A549 (cell line): ENCODE results near the gene PTPRA. TPM values are rescaled to one million over a fixed set of nuclear protein-coding genes. Genes with fewer than 3 reads are reported as not detected.

Experiments used
- ATAC-seq, 2 experiments: fragments of 200-7000 bp in 1 of 2; fragments of >200 bp in 1 of 2; cut with Nextera tagmentation in 1 of 2; cut with Tn5 transposase in 1 of 2; 3 replicates each; pipeline versions ENCODE4 v1.8.0 to v1.9.1; 2018 to 2020; ENCODE audit warnings: mild to moderate bottlenecking in 1 of 2, moderate library complexity in 1 of 2
- CTCF ChIA-PET: fragments of 300-600 bp; sonication (Branson Sonifier 250); formaldehyde crosslinking; extraction: SDS; loops from one replicate; lab custom pipeline; 2021; ENCODE audit warnings: antibody characterized with exemption, inconsistent platforms; lab: Yijun Ruan, JAX
- POLR2A ChIA-PET: fragments of 350-600 bp; formaldehyde crosslinking; extraction: SDS; loops from one replicate; lab custom pipeline; 2021; ENCODE audit warnings: antibody characterized with exemption, inconsistent platforms; lab: Yijun Ruan, JAX
- DNase-seq, 2 experiments: peaks; one replicate each; pipeline versions ENCODE4 v3.0.0 to v3.0.0-alpha.2; 2011 to 2016; ENCODE audit warnings: low read depth in 1 of 2, low spot score in 1 of 2
- FAIRE-seq: peaks from 2 replicates; lab custom pipeline; 2011; peaks lifted over from hg19 to GRCh38; lab: Jason Lieb, UNC
- H3K27ac ChIP-seq, 2 experiments: fragments of >200 bp; sonication (Bioruptor Twin); formaldehyde crosslinking; 3 replicates each; pipeline ENCODE4 v1.5.1; 2016 to 2017
- H3K4me1 ChIP-seq: fragments of >200 bp; sonication (Bioruptor Twin); formaldehyde crosslinking; 3 replicates; pipeline ENCODE4 v1.6.1; 2016
- H3K4me2 ChIP-seq: fragments of >200 bp; sonication (Bioruptor Twin); formaldehyde crosslinking; 3 replicates; pipeline ENCODE4 v1.6.1; 2016
- H3K4me3 ChIP-seq: fragments of >200 bp; sonication (Bioruptor Twin); formaldehyde crosslinking; 3 replicates; pipeline ENCODE4 v1.5.1; 2016
- H3K9me3 ChIP-seq: fragments of >200 bp; sonication (Bioruptor Twin); formaldehyde crosslinking; 3 replicates; pipeline ENCODE4 v1.6.1; 2016
- ATOH8 ChIP-seq: fragments of 250-450 bp; sonication (Bioruptor Pico); IDR thresholded peaks from 2 replicates; pipeline ENCODE4 v1.5.0; 2020; ENCODE audit warnings: low read depth, mild to moderate bottlenecking, moderate library complexity
- BCL3 ChIP-seq: fragments of >200 bp; sonication (Bioruptor Twin); formaldehyde crosslinking; IDR thresholded peaks from 3 replicates; pipeline ENCODE4 v1.6.1; 2016
- BHLHE40 ChIP-seq: IDR thresholded peaks from 2 replicates; pipeline ENCODE4 v1.6.1; 2012; ENCODE audit warnings: low read depth, low read length, inconsistent platforms
- CBX2 ChIP-seq: fragments of 200-600 bp; sonication (generic); IDR thresholded peaks from 2 replicates; pipeline ENCODE4 v1.6.1; 2016; ENCODE audit warnings: low read depth, mild to moderate bottlenecking, borderline replicate concordance
- CBX8 ChIP-seq: fragments of 200-600 bp; sonication (generic); IDR thresholded peaks from 2 replicates; pipeline ENCODE4 v1.6.1; 2016
- CHD2 ChIP-seq: fragments of 150-350 bp; IDR thresholded peaks from 2 replicates; pipeline ENCODE4 v1.6.1; 2014; ENCODE audit warnings: low read length; ENCODE audit not compliant: partially characterized antibody
- E2F6 ChIP-seq: IDR thresholded peaks from 2 replicates; pipeline ENCODE4 v1.6.1; 2012; ENCODE audit warnings: low read depth, borderline replicate concordance
- EHF ChIP-seq: fragments of 250-450 bp; sonication (Bioruptor Pico); IDR thresholded peaks from 2 replicates; pipeline ENCODE4 v1.5.0; 2020; ENCODE audit warnings: mild to moderate bottlenecking
- EHMT2 ChIP-seq: fragments of 200-600 bp; sonication (generic); IDR thresholded peaks from 2 replicates; pipeline ENCODE4 v1.6.1; 2016; ENCODE audit warnings: antibody characterized with exemption, low read depth, mild to moderate bottlenecking, moderate library complexity
- EP300 ChIP-seq, 2 experiments: fragments of >200 bp; sonication (Bioruptor Twin); formaldehyde crosslinking; IDR thresholded peaks; 2 replicates in 1 of 2; 3 replicates in 1 of 2; pipeline ENCODE4 v1.6.1; 2016 to 2017
- ESRRA ChIP-seq: fragments of 150-350 bp; IDR thresholded peaks from 2 replicates; pipeline ENCODE4 v1.6.1; 2014; ENCODE audit warnings: mild to moderate bottlenecking, low read length, borderline replicate concordance
- FOSB ChIP-seq: fragments of 250-450 bp; sonication (Bioruptor Pico); IDR thresholded peaks from 2 replicates; pipeline ENCODE4 v1.5.0; 2020; ENCODE audit warnings: mild to moderate bottlenecking, moderate library complexity
- HDAC2 ChIP-seq: fragments of 200-600 bp; sonication (generic); IDR thresholded peaks from 2 replicates; pipeline ENCODE4 v1.6.1; 2016
- HES2 ChIP-seq: fragments of >200 bp; sonication (Bioruptor Twin); formaldehyde crosslinking; IDR thresholded peaks from 2 replicates; pipeline ENCODE4 v1.6.1; 2016
- JUNB ChIP-seq: fragments of >200 bp; sonication (Bioruptor Twin); formaldehyde crosslinking; IDR thresholded peaks from 2 replicates; pipeline ENCODE4 v1.6.1; 2016
- KDM5A ChIP-seq: fragments of 200-600 bp; sonication (generic); IDR thresholded peaks from 2 replicates; pipeline ENCODE4 v1.6.1; 2016; ENCODE audit warnings: antibody characterized with exemption, mild to moderate bottlenecking
- MAFK ChIP-seq: fragments of 450-650 bp; IDR thresholded peaks from 2 replicates; pipeline ENCODE4 v1.6.1; 2014; ENCODE audit not compliant: partially characterized antibody
- MAX ChIP-seq: IDR thresholded peaks from 2 replicates; pipeline ENCODE4 v1.6.1; 2012
- MYC ChIP-seq: IDR thresholded peaks from 2 replicates; pipeline ENCODE4 v1.6.1; 2012; ENCODE audit warnings: mild to moderate bottlenecking, inconsistent platforms, low read length, improper control_type of control experiment, borderline replicate concordance
- NR3C1 ChIP-seq: fragments of >200 bp; sonication (Bioruptor Twin); formaldehyde crosslinking; IDR thresholded peaks from 3 replicates; pipeline ENCODE4 v1.6.1; 2017
- PHF8 ChIP-seq: fragments of 200-600 bp; sonication (generic); IDR thresholded peaks from 2 replicates; pipeline ENCODE4 v1.6.1; 2016; ENCODE audit warnings: low read depth, mild to moderate bottlenecking, antibody characterized with exemption, moderate library complexity, borderline replicate concordance
- POLR2A ChIP-seq: IDR thresholded peaks from 2 replicates; pipeline ENCODE4 v1.6.1; 2012; ENCODE audit warnings: mild to moderate bottlenecking, low read length
- RARB ChIP-seq: fragments of 250-450 bp; sonication (Bioruptor Pico); IDR thresholded peaks from 2 replicates; pipeline ENCODE4 v1.8.0; 2021; ENCODE audit warnings: mild to moderate bottlenecking, moderate library complexity
- RFX5 ChIP-seq: fragments of 450-650 bp; IDR thresholded peaks from 2 replicates; pipeline ENCODE4 v1.7.1; 2014; ENCODE audit warnings: antibody characterized with exemption, mild to moderate bottlenecking, moderate library complexity
- SMC3 ChIP-seq: fragments of >200 bp; sonication (Bioruptor Twin); formaldehyde crosslinking; IDR thresholded peaks from 3 replicates; pipeline ENCODE4 v1.6.1; 2018; ENCODE audit warnings: inconsistent platforms
- TFCP2L1 ChIP-seq: fragments of 250-450 bp; sonication (Bioruptor Pico); IDR thresholded peaks from 2 replicates; pipeline ENCODE4 v1.5.0; 2021; ENCODE audit warnings: mild to moderate bottlenecking
- USF2 ChIP-seq: fragments of 450-650 bp; IDR thresholded peaks from 2 replicates; pipeline ENCODE4 v1.6.1; 2014; ENCODE audit warnings: antibody characterized with exemption
- ZSCAN20 ChIP-seq: fragments of 250-450 bp; sonication (Bioruptor Pico); IDR thresholded peaks from 2 replicates; pipeline ENCODE4 v1.8.0; 2022; ENCODE audit warnings: mild to moderate bottlenecking, moderate library complexity
- WGBS: methylation state at CpG from one replicate; pipeline ENCODE4 v1.1.6; 2017; ENCODE audit errors: missing lambda C conversion rate; 5-methylcytosine and 5-hydroxymethylcytosine counted together
- polyA plus RNA-seq, 4 experiments: library from polyadenylated mRNA; depleted of rRNA in 3 of 4; stranded (reverse); fragments of >200 nt; fragmentation: RNase III in 1 of 4; extraction: RNeasy Plus Mini Kit Qiagen cat#74134 plus additional on column Dnase treatment in 1 of 4; gene quantifications; 2 replicates in 3 of 4; 3 replicates in 1 of 4; pipeline ENCODE4 v1.2.3, GENCODE V29; 2011 to 2017

Gene PTPRA
- polyA plus RNA-seq, 2 of the 4 experiments (the other 2 are of a cell fraction): 29.2 to 83.2 TPM

GRCh38 chr20:3011752-3012151 is 138.5 kb downstream of the PTPRA start:
- ChIA-PET POLR2A (no interaction called here), CTCF (interaction anchor here (0.8 to 4.3 kb wide), 3 partner anchors 10 to 268 kb away, joined by 3 to 27 read pairs (median 3); no protein-coding TSS in a partner anchor)
- H3K4me2 ChIP-seq: no peak overlapping the region
- no peak overlapping the region for H3K4me3 ChIP-seq
- no peak for DNase-seq
- no peaks in the 10 kb centered on the region for H3K9me3 ChIP-seq
- peaks cover 11% of the 10 kb centered on the region; the same call in 2 of the 3 replicates for H3K4me1 ChIP-seq
- TF ChIP-seq FOSB (CRISPR knock-in tag): no peak
- TF ChIP-seq CBX8: no peak
- no peak for TF ChIP-seq POLR2A
- peak in 1 of 2 experiments; percentile 38; a peak in 3 of 6 replicates for ATAC-seq
- WGBS: 93% methylated on average over 3 of the region's 3 CpGs
- no peak overlapping the region for H3K27ac ChIP-seq
- no peak for FAIRE-seq

- WGBS: 88% methylated on average over 5 of the region's 5 CpGs
- CTCF ChIA-PET: interaction anchor here (4.3 kb wide), 1 partner anchor 12 kb away, joined by 27 read pairs; no protein-coding TSS in a partner anchor
- no peak for TF ChIP-seq CBX2
- no peak for TF ChIP-seq RARB
- no peak for TF ChIP-seq USF2
- no peak for TF ChIP-seq MAFK
- TF ChIP-seq SMC3: no peak
- no peak for TF ChIP-seq MAX
- no peak for TF ChIP-seq KDM5A
- no peak for TF ChIP-seq ESRRA
- TF ChIP-seq JUNB: no peak
- no peak for TF ChIP-seq PHF8
These were observed 140.5 kb downstream of the PTPRA start for GRCh38 chr20:3013771-3014170.

GRCh38 chr20:3014179-3014578 is 140.9 kb downstream of the PTPRA start:
- Histone ChIP-seq H3K27ac (no peak overlapping the region), H3K9me3 (no peaks in the 10 kb centered on the region), H3K4me1 (peaks cover 11% of the 10 kb centered on the region; the same call in 2 of the 3 replicates), H3K4me3 (no peak overlapping the region), H3K4me2 (no peak overlapping the region)
- no peak for DNase-seq
- POLR2A ChIA-PET: no interaction called here
- ATAC-seq: no peak
- CTCF ChIA-PET: interaction anchor here (4.3 kb wide), 1 partner anchor 13 kb away, joined by 27 read pairs; no protein-coding TSS in a partner anchor
- no peak for FAIRE-seq
- TF ChIP-seq KDM5A (no peak), MAFK (peak; percentile 7)
- 96% methylated on average over 7 of the region's 7 CpGs for WGBS

More at GRCh38 chr20:3013771-3014170, 140.5 kb downstream of the PTPRA start:
- no peak for DNase-seq
- no peak overlapping the region for H3K4me2 ChIP-seq
- FAIRE-seq: no peak
- no peaks in the 10 kb centered on the region for H3K9me3 ChIP-seq
- H3K4me1 ChIP-seq: peaks cover 11% of the 10 kb centered on the region; the same call in 2 of the 3 replicates
- POLR2A ChIA-PET: no interaction called here
- no peak for ATAC-seq
- H3K4me3 ChIP-seq: no peak overlapping the region
- H3K27ac ChIP-seq: no peak overlapping the region

- ChIA-PET POLR2A (no interaction called here), CTCF (interaction anchor here (0.6 to 1.5 kb wide), 2 partner anchors 12 to 42 kb away, joined by 3 to 5 read pairs; no protein-coding TSS in a partner anchor)
- DNase-seq (no peak), ATAC-seq (no peak), FAIRE-seq (no peak)
- Histone ChIP-seq H3K9me3 (no peaks in the 10 kb centered on the region), H3K4me2 (no peak overlapping the region), H3K27ac (no peak overlapping the region), H3K4me1 (peaks cover 11% of the 10 kb centered on the region; the same call in 2 of the 3 replicates), H3K4me3 (no peak overlapping the region)
- 87% methylated on average over 3 of the region's 3 CpGs for WGBS
- TF ChIP-seq TFCP2L1 (CRISPR knock-in tag) (no peak), HES2 (no peak), NR3C1 (no peak), ATOH8 (CRISPR knock-in tag) (no peak), CHD2 (no peak), EHF (CRISPR knock-in tag) (no peak), USF2 (no peak), E2F6 (no peak), CBX2 (no peak), EP300 (IDR thresholded peaks at IDR 0.05) (no peak), FOSB (CRISPR knock-in tag) (no peak), BCL3 (no peak), BHLHE40 (no peak), MYC (no peak), EHMT2 (no peak), RFX5 (no peak), HDAC2 (no peak), RARB (no peak), ZSCAN20 (no peak)
These were observed 141.4 kb downstream of the PTPRA start for GRCh38 chr20:3014662-3015061.
